Activated T-helper 2 cell treated with anti-CD3 and anti-CD28 coated beads, Interferon-gamma antibody, Interleukin-2, Interleukin-4, amounts not matched to agents 10 μg/mL and 5 μg/mL and 100 μg/mL, durations not matched to agents 14 hours and 24 hours and 36 hours (primary cell): ENCODE measurements around the gene UBC. TPM values are rescaled to one million over a fixed set of nuclear protein-coding genes. Genes with fewer than 3 reads are reported as not detected.
"Not testable (repeated sequence)": the region's sequence is repeated elsewhere in the genome, so short reads cannot be mapped to it uniquely, and the experiment has no call there.

Experiments used
- DNase-seq: peaks from one replicate; pipeline ENCODE4 v3.0.0; 2021; ENCODE audit warnings: low spot score
- H3K27ac Mint-ChIP-seq: one replicate; pipeline ENCODE4 v1.8.0; 2021; ENCODE audit warnings: mixed read lengths
- H3K27me3 Mint-ChIP-seq: one replicate; pipeline ENCODE4 v1.8.0; 2021; ENCODE audit warnings: low read depth, mixed read lengths
- H3K36me3 Mint-ChIP-seq: one replicate; pipeline ENCODE4 v1.8.0; 2021; ENCODE audit warnings: low read depth, mixed read lengths
- H3K4me1 Mint-ChIP-seq: one replicate; pipeline ENCODE4 v1.8.0; 2021; ENCODE audit warnings: low read depth, mixed read lengths
- H3K4me3 Mint-ChIP-seq: one replicate; pipeline ENCODE4 v1.8.0; 2021; ENCODE audit warnings: low read depth, mild to moderate bottlenecking, moderate library complexity, mixed read lengths
- H3K9me3 Mint-ChIP-seq: one replicate; pipeline ENCODE4 v1.8.0; 2021; ENCODE audit warnings: mixed read lengths
- intact Hi-C: fragments of 100-400 bp; cut with micrococcal nuclease; formaldehyde crosslinking; loops from one replicate; pipeline ENCODE4 v1.15.1; 2023
- total RNA-seq: library from RNA; stranded (reverse); gene quantifications from 2 replicates; pipeline ENCODE4 v1.2.3, GENCODE V29; 2022

UBC gene
- total RNA-seq, 1 donor from 2014 or later = 874 TPM

DNA sequence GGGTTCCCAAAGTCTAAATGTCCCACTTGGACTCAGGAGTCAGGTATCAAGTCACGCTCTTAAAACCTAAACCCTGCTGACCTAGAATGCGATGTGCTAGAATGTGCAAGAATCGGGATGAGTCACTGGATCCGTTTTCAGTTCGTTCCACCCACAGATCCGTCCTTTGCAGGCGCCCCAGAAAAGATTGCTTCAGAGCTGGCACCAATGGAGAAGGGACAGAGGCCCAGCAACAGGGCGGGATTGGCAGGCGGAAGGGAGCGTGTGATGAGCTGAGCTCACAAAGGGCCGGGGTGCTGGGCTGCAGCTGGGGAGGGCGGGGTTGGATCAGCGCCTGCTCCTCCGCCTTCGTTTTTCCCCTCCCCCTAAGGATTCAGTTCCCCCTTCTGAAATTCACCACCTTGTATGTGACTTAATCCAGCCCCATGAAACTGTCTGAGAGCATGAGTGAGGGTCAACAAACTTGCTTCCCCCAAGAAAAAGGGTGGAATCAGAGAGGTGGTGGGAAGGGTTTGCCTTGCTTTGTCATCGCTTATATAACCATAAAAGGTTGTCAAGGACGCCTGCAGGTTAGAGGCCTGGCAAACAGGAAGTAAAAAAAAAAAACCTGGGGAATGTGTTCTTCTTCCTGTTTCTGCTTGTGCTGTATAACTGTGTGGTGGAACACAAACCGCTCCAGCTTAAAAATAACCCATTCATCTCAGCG lies 2.8 kb upstream of the UBC start:
- intact Hi-C loops = loop anchor here (1.0 to 5.0 kb wide), 3 partner anchors 10 to 450 kb away; no protein-coding TSS in a partner anchor
- Mint-ChIP-seq H3K27ac (peak overlapping the region; percentile 98), H3K9me3 (no peaks in the 10 kb centered on the region), H3K27me3 (no peaks in the 10 kb centered on the region), H3K36me3 (peaks cover 23% of the 10 kb centered on the region), H3K4me1 (peaks cover 69% of the 10 kb centered on the region), H3K4me3 (peak overlapping the region; percentile 86)
- peak; percentile 93 for DNase-seq

DNA sequence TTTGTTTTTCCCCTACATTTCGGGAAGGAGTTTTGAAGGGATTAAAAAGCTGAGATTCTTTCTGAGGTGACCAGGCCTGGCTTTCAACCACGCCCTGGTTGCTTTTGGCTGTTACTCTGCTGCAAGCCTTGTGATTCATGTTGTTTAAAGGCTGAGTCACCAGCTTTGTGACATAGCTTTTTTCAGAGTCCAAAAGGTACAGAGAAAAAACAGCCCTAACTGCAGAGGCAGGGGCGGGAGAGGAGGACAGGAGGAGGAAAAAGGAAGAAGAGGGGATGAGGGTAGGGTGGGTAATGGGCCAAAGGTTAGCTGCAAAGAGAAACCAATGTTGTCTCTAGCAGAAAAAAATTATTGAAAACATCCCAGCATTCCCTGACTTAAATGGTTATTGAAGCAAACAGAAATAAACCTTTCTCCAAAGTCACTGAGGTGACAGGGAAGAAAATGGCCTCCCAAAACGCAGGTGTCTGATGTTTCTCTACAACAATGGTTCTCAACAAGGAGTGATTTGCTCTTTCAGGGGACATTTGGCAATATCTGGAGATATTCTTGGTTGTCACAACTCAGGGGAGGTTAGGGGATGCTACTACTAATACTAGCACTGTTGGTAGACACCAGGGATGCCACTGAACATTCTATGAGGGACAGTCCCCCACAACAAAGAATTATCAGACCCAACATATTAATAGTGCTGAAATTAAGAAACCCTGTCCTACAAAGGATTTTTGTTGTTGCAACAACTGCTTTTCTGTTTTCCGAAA lies 2.1 kb upstream of the UBC start:
- Mint-ChIP-seq H3K9me3 (no peaks in the 10 kb centered on the region), H3K36me3 (peaks cover 27% of the 10 kb centered on the region)
- DNase-seq = no peak

DNA sequence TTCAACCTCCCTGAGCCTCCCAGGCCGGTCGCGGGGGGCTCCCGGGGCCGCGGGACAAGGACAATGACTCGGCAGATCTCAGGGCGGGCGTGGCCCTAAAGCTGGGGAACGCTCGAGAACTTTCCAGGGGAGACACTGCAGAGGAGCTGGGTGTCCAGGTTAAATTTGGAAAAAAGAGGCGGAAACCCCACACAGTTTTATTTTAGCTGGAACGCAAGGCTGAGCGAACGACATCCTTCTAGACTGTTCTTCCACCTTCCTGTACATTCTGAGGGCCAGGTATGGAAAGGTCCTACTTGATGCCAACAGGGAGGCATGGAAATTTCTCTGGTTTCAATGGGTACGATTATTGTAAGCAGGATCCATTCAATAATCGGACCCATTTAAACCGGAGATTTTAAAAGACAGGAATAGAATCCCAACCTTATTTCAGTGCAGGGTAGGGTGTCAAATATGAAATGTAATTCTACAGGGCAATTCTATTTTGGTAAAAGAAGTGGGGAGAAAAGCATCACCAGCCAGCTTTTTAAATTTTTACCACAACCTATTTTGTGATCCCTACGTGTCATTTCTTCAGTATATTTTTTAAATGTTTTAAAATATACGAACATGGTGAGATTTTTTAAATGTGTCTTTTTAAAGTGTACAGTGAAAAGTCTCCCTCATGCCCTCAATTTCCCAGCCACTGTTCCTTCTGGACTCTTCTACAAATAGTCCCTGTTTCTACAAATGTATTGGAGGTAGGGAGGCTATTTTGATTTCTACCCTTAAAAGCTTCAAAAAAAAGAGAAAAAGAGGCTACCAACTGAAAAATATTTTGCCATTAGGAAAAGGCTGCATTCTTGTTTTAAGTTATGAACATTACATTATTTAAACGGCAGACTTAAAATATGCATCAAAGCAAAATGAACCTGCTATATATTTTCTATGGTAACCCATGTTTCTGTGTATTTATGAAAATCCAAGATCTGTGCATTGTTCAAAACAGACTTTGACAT lies 1.1 kb upstream of the UBC start:
- peak overlapping the region; percentile 98 for H3K27ac Mint-ChIP-seq
- intact Hi-C loops = loop anchor here (5.0 kb wide), 1 partner anchor 448 kb away; no protein-coding TSS in a partner anchor
- peaks cover 37% of the 10 kb centered on the region for H3K36me3 Mint-ChIP-seq
- H3K9me3 Mint-ChIP-seq = no peaks in the 10 kb centered on the region
- DNase-seq = no peak
- H3K4me1 Mint-ChIP-seq = peaks cover 63% of the 10 kb centered on the region
- peak overlapping the region; percentile 93 for H3K4me3 Mint-ChIP-seq
- H3K27me3 Mint-ChIP-seq = no peaks in the 10 kb centered on the region

More for the DNA sequence above, 2.1 kb upstream of the UBC start:
- Mint-ChIP-seq H3K4me3 (peak overlapping the region; percentile 86), H3K27me3 (no peaks in the 10 kb centered on the region), H3K27ac (peak overlapping the region; percentile 98), H3K4me1 (peaks cover 64% of the 10 kb centered on the region)
- intact Hi-C loops = loop anchor here (1.0 to 5.0 kb wide), 3 partner anchors 11 to 449 kb away; no protein-coding TSS in a partner anchor

DNA sequence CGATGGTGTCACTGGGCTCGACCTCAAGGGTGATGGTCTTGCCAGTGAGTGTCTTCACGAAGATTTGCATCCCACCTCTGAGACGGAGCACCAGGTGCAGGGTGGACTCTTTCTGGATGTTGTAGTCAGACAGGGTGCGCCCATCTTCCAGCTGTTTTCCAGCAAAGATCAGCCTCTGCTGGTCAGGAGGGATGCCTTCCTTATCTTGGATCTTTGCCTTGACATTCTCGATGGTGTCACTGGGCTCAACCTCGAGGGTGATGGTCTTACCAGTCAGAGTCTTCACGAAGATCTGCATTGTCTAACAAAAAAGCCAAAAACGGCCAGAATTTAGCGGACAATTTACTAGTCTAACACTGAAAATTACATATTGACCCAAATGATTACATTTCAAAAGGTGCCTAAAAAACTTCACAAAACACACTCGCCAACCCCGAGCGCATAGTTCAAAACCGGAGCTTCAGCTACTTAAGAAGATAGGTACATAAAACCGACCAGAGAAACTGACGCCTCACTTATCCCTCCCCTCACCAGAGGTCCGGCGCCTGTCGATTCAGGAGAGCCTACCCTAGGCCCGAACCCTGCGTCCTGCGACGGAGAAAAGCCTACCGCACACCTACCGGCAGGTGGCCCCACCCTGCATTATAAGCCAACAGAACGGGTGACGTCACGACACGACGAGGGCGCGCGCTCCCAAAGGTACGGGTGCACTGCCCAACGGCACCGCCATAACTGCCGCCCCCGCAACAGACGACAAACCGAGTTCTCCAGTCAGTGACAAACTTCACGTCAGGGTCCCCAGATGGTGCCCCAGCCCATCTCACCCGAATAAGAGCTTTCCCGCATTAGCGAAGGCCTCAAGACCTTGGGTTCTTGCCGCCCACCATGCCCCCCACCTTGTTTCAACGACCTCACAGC lies 717 bp downstream of the UBC start:
- Mint-ChIP-seq H3K27ac (peak overlapping the region; percentile 94), H3K4me3 (peak overlapping the region; percentile 93), H3K9me3 (no peaks in the 10 kb centered on the region), H3K27me3 (no peaks in the 10 kb centered on the region), H3K4me1 (peaks cover 55% of the 10 kb centered on the region), H3K36me3 (peaks cover 41% of the 10 kb centered on the region)
- DNase-seq = peak; percentile 88
- intact Hi-C loops = no loop called here

DNA sequence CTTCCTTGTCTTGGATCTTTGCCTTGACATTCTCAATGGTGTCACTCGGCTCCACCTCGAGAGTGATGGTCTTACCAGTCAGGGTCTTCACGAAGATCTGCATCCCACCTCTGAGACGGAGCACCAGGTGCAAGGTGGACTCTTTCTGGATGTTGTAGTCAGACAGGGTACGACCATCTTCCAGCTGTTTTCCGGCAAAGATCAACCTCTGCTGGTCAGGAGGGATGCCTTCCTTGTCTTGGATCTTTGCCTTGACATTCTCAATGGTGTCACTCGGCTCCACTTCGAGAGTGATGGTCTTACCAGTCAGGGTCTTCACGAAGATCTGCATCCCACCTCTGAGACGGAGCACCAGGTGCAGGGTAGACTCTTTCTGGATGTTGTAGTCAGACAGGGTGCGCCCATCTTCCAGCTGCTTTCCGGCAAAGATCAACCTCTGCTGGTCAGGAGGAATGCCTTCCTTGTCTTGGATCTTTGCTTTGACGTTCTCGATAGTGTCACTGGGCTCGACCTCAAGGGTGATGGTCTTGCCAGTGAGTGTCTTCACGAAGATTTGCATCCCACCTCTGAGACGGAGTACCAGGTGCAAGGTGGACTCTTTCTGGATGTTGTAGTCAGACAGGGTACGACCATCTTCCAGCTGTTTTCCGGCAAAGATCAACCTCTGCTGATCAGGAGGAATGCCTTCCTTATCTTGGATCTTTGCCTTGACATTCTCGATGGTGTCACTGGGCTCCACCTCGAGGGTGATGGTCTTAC lies 1.7 kb downstream of the UBC start:
- H3K27ac Mint-ChIP-seq, intact Hi-C loops, H3K9me3 Mint-ChIP-seq, H3K27me3 Mint-ChIP-seq, DNase-seq: not testable (repeated sequence)
- Mint-ChIP-seq H3K36me3 (peaks cover 41% of the 10 kb centered on the region), H3K4me3 (peak overlapping the region; percentile 93), H3K4me1 (peaks cover 48% of the 10 kb centered on the region)

DNA sequence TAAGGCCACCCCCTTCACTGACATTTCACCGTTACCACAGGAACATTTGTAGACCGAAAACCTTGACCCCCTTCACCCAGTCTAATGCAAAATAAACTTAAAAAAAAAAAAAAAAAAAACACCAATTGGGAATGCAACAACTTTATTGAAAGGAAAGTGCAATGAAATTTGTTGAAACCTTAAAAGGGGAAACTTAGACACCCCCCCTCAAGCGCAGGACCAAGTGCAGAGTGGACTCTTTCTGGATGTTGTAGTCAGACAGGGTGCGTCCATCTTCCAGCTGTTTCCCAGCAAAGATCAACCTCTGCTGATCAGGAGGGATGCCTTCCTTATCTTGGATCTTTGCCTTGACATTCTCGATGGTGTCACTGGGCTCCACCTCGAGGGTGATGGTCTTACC lies 2.9 kb downstream of the UBC start:
- DNase-seq, H3K27me3 Mint-ChIP-seq, H3K27ac Mint-ChIP-seq, intact Hi-C loops, H3K9me3 Mint-ChIP-seq: not testable (repeated sequence)
- H3K4me3 Mint-ChIP-seq = peak overlapping the region; percentile 68
- H3K36me3 Mint-ChIP-seq = peaks cover 41% of the 10 kb centered on the region
- H3K4me1 Mint-ChIP-seq = peaks cover 41% of the 10 kb centered on the region

DNA sequence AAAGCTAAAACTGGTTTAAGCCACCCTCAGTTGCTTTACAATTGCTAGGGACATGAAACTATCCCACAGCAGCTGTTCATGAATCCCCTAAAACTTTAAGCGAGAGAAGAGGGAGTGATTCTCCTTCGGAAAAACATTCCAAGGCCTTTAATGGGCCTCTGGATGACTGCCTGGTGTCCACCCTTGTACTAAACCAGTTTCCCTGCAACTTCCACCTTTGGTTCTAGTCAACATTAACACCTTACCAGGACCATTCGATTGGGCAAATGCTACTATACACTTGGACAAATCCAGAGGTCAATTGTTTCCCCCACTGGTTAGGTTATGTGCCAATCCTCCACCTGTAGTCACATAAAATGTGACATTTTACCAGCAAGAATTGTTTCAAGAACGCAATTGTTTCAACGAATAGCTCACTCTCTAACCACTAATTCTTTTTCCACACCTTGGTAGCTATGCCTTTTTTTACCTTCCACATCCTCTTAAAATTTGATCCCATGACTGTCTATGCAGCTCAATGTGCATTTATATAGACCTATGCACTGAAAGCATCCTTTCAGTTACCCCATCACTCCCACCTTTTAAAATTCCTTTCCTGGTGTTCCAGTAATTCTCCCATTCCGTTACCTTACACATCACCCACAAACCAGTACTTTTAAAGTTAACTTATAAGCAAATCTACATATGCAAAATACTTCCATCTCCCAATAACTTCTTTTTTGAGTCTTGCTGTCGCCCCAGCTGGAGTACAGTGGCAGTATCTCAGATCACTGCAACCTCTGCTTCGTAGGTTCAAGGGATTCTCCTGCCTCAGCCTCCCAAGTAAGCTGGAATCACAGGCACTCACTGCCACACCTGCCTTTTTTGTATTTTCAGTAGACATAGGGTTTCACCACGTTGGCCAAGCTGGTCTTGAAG lies 3.6 kb downstream of the UBC start:
- intact Hi-C loops = no loop called here
- Mint-ChIP-seq H3K27ac (peak overlapping the region; percentile 29), H3K4me1 (peaks cover 41% of the 10 kb centered on the region), H3K9me3 (no peaks in the 10 kb centered on the region), H3K27me3 (no peaks in the 10 kb centered on the region), H3K36me3 (peaks cover 41% of the 10 kb centered on the region), H3K4me3 (peak overlapping the region; percentile 68)
- no peak for DNase-seq

DNA sequence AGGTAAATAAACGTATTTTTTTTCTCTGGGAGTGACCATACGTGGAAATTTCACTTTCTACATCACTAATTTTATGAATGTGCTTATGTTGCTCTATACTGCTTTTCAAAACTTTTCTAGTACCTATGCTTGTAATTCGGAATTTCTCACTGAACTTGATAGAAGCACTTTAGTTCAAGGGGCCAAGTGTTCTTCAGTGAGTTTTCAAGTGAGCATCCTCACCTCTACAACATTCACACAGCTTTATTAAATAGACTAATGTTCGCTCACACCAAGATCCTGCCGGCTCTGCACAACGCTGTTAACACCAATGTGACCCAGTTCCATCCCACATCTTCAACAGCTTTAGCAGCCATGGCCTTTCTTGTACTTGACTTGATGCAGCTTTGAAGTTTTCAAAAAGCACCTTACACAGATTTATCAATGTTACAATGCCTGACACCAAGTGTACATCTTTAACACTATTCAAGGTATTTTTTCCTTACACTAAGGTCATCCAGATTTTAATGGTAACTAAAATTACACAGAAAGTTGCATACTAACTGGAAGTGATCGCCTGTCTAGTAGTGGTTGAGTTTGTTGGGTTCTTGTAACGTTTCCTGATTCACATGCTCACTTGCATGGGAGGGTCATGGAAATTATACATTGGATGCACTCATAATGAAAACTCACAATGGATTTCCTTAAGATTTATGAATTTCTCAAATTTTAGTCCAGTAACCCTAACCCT lies 4.5 kb downstream of the UBC start:
- no peaks in the 10 kb centered on the region for H3K9me3 Mint-ChIP-seq
- H3K27me3 Mint-ChIP-seq = no peaks in the 10 kb centered on the region
- peak overlapping the region; percentile 31 for H3K27ac Mint-ChIP-seq
- intact Hi-C loops = no loop called here
- H3K4me1 Mint-ChIP-seq = peaks cover 37% of the 10 kb centered on the region
- DNase-seq = no peak
- H3K4me3 Mint-ChIP-seq = no peak overlapping the region
- H3K36me3 Mint-ChIP-seq = peaks cover 41% of the 10 kb centered on the region

DNA sequence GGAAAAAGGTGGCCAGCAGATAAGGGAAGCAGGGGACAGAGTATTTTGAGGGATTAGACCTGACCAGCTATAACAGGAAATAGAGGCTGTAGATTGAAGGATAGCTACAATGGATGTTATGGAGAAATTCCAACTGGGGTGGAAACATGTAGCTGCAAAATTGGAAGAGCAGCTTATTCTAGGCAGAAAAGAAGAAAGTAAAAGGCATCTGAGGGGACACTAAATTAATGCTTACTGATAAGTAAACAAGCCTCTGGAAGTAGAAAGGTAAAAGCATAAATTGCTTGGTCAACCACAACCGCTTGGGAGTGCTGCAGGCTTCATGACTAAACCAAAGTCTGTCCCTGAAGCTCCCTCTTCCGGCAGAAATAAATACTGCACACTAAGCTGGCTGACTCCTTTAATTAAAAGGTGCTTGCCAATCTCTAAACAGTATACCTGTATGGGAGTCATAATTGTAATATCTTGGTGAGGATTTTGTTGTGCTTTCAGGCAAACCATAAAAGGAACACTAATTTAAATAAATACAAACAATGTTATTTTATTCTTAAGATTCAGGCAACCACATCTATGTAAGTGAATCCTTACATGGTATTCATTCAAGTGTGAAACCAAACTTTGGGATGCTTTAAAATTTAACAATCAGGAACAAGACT lies 7.7 kb downstream of the UBC start:
- DNase-seq = peak; percentile 83
- Mint-ChIP-seq H3K27me3 (no peaks in the 10 kb centered on the region), H3K36me3 (peaks cover 16% of the 10 kb centered on the region), H3K9me3 (no peaks in the 10 kb centered on the region), H3K27ac (peak overlapping the region; percentile 58), H3K4me3 (no peak overlapping the region), H3K4me1 (peaks cover 24% of the 10 kb centered on the region)
- intact Hi-C loops = loop anchor here (1.0 to 2.0 kb wide), 3 partner anchors 34 to 870 kb away; no protein-coding TSS in a partner anchor
